ENCODE measurements around the gene ARPC5.

- TF ChIP-seq POLR2A (IDR thresholded peaks at IDR 0.05): peak; percentile 61 to 98
- TF ChIP-seq CTCF (IDR thresholded peaks at IDR 0.05): no peak
These were observed at the start of gene ARPC5 for GRCh38 chr1:183635606-183636333.

Data from thyroid gland (tissue), 4 donors.